Renal pelvis (tissue), 4 donors: ENCODE measurements around the gene IPMK. TPM values are rescaled to one million over a fixed set of nuclear protein-coding genes. Genes with fewer than 3 reads are reported as not detected.
A peak's percentile ranks its signal among the peaks of the same experiment; 100 is the strongest.
"Not testable (repeated sequence)": the region's sequence is repeated elsewhere in the genome, so short reads cannot be mapped to it uniquely, and the experiment has no call there.

Experiments
- DNase-seq: peaks from one replicate; pipeline ENCODE4 v3.0.0-alpha.2; 2013
- polyA plus RNA-seq, 3 donors: library from polyadenylated mRNA; unstranded; fragments of 120-200 nt; gene quantifications; one replicate each; pipeline ENCODE4 v1.2.1, GENCODE V29; 2013; ENCODE audit not compliant: insufficient read length in 3 of 3

The IPMK gene
- polyA plus RNA-seq, 3 donors = 5.6 to 6.9 (median 6.6) TPM

- DNase-seq = no peak
These were observed 108.9 kb downstream of the IPMK start for GRCh38 chr10:58158806-58159205.

DNA sequence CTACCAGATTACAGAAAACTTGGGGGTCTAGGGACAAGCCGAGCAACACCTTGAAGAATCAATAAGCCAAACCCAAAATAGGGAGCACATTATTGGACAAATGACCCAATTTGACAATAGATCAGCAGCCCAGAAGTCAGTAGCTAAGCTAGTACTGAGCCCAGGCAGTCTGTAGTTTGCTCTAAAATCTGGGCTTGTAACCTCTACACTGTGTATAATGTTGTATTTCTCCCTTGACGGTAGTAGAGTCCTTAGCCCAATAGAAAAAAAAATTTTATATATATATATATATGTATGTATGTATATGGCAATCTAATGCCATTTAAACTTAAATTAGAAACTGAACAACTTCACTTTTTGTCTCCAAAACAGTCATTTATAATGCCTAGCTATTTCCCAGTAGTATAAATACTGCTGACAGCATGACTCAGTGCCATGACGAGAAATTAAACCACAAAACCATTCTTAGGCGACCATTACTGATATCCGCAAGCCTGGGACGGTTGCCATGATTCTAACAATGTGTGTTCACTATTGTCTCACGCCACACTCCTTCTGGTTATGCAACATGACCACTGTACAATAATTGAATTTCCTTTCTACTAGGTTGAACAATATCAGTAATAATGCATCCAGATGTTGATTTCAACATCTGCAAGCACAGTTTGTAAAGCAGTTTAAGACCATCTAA, 110.5 kb downstream of the IPMK start:
- no peak for DNase-seq

DNA sequence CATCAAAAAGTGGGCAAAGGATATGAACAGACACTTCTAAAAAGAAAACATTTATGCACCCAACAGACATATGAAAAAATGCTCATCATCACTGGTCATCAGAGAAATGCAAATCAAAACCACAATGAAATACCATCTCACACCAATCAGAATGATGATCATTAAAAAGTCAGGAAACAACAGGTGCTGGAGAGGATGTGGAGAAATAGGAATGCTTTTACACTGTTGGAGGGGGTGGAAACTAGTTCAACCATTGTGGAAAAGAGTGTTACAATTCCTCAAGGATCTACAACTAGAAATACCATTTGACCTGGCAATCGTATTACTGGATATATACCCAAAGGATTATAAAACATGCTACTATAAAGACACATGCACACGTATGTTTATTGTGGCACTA, 111.8 kb downstream of the IPMK start:
- not testable (repeated sequence) for DNase-seq

- DNase-seq = no peak
These were observed 113.9 kb downstream of the IPMK start for GRCh38 chr10:58153751-58154150.

DNA sequence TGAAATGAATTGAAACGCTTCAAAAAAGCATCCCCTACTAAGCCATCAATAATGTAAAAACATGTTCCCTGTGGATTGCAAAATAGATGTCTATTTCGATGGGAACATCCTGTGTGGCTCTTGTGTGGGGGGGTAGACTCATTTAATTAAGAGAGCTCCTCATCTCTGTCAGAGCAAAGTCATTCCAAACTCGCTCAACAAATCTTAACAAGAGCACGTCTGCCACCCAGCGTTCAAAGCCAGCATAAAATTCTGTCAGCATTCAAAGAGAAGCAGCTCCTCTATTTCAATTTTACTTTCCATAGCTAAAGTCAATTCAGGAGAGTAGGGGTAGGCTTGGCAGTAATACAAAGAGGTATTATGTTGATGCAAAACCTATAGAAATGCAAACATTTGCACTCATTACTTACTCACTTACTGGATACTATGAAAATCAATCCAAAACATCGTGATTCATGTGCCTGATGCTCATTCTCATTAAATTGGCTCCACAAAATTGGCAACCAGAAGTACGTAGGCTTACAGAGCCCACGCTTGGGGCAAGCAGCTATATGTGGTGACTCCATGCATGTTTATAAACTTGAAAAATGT, 114.9 kb downstream of the IPMK start:
- peak; percentile 38 for DNase-seq

GRCh38 chr10:58150290-58150689, 117.4 kb downstream of the IPMK start:
- DNase-seq = no peak

GRCh38 chr10:58143944-58144343, 123.8 kb downstream of the IPMK start:
- DNase-seq = no peak

Other genes starting within 250 kb of the IPMK start
- 10 to 100 TPM; 43.6 to 58.2 (median 54.3) TPM for gene CISD1, start 1.3 kb upstream of the IPMK start, polyA plus RNA-seq
- 10 to 100 TPM; 32.9 to 34.3 (median 33.4) TPM for gene UBE2D1, start 67.1 kb upstream of the IPMK start, polyA plus RNA-seq
- 10 to 100 TPM; 69.5 to 75.4 (median 71.0) TPM for gene TFAM, start 117.5 kb upstream of the IPMK start, polyA plus RNA-seq
- gene BICC1, start 245.0 kb upstream of the IPMK start, polyA plus RNA-seq = 100 to 1,000 TPM in 1 of 3 donors, 10 to 100 TPM in 2; 68.7 to 110 (median 73.0) TPM